Frontal cortex (tissue), 4 donors: ENCODE results near the gene MYO9B. TPM values are rescaled to one million over a fixed set of nuclear protein-coding genes. Genes with fewer than 3 reads are reported as not detected.

ENCODE experiments used
- DNase-seq, 2 donors: peaks; one replicate each; pipeline ENCODE4 v3.0.0; 2012; ENCODE audit warnings: low spot score in 2 of 2
- FAIRE-seq: peaks from 2 replicates; lab custom pipeline; 2012; peaks lifted over from hg19 to GRCh38; lab: Jason Lieb, UNC
- total RNA-seq: library from RNA; depleted of rRNA; stranded (reverse); fragments of >200 nt; gene quantifications from one replicate; pipeline ENCODE4 v1.2.3, GENCODE V29; 2014
- donor health status: control.
- donor health status: control.
- donor health status: control.

MYO9B gene
- total RNA-seq, 1 donor from 2014 or later: 21.2 TPM

GRCh38 chr19:17205237-17206140, 129.9 kb downstream of the MYO9B start:
- DNase-seq (peak in 1 of 2 donors; percentile 75), FAIRE-seq (no peak)

GRCh38 chr19:17206736-17207581, 131.4 kb downstream of the MYO9B start:
- DNase-seq: no peak
- FAIRE-seq: no peak

GRCh38 chr19:17209126-17210036, 133.8 kb downstream of the MYO9B start:
- DNase-seq (no peak), FAIRE-seq (no peak)

- DNase-seq (no peak), FAIRE-seq (no peak)
Measured at GRCh38 chr19:17210296-17210695, 134.7 kb downstream of the MYO9B start.

GRCh38 chr19:17211547-17212446, 136.2 kb downstream of the MYO9B start:
- no peak for DNase-seq
- FAIRE-seq: no peak

GRCh38 chr19:17213334-17213733, 137.8 kb downstream of the MYO9B start:
- DNase-seq (no peak), FAIRE-seq (no peak)

- DNase-seq: no peak
Measured at GRCh38 chr19:17214508-17215126, 139.0 kb downstream of the MYO9B start.

GRCh38 chr19:17215127-17215971, 139.8 kb downstream of the MYO9B start, which contains the start of gene USE1:
Gene USE1, plus strand, starts transcription at chr19:17215357. Its CDS starts 49 bp downstream, at chr19:17215406.
- FAIRE-seq (no peak), DNase-seq (peak; percentile 86 to 92)

More at GRCh38 chr19:17214508-17215126, 139.0 kb downstream of the MYO9B start:
- no peak for FAIRE-seq

- DNase-seq: no peak
- FAIRE-seq: no peak
Measured at GRCh38 chr19:17216058-17216670, 140.6 kb downstream of the MYO9B start.

GRCh38 chr19:17219286-17219685, 143.7 kb downstream of the MYO9B start:
- no peak for FAIRE-seq

GRCh38 chr19:17220207-17220758, 144.7 kb downstream of the MYO9B start:
- no peak for FAIRE-seq
- no peak for DNase-seq

More at GRCh38 chr19:17219286-17219685, 143.7 kb downstream of the MYO9B start:
- no peak for DNase-seq

GRCh38 chr19:17225053-17225452, 149.5 kb downstream of the MYO9B start:
- FAIRE-seq: no peak
- DNase-seq: no peak

- FAIRE-seq: peak; percentile 58
Measured at GRCh38 chr19:17226002-17226933, 150.7 kb downstream of the MYO9B start, which contains the start of gene OCEL1. Gene OCEL1, plus strand, starts transcription at chr19:17226226. Its CDS starts 22 bp downstream, at chr19:17226248.

GRCh38 chr19:17227798-17228367, 152.3 kb downstream of the MYO9B start:
- FAIRE-seq (no peak), DNase-seq (no peak)

More at GRCh38 chr19:17226002-17226933, 150.7 kb downstream of the MYO9B start, which contains the start of gene OCEL1:
- DNase-seq: peak; percentile 95 to 96

GRCh38 chr19:17229890-17230289, 154.3 kb downstream of the MYO9B start:
- no peak for DNase-seq
- FAIRE-seq: no peak
